ENCODE measurements around the gene FIGNL2. TPM values are rescaled to one million over a fixed set of nuclear protein-coding genes. Genes with fewer than 3 reads are reported as not detected.
"Not testable (repeated sequence)": the region's sequence is repeated elsewhere in the genome, so short reads cannot be mapped to it uniquely, and the experiment has no call there.

The FIGNL2 gene
- total RNA-seq, 1 experiment from 2014 or later = not detected

GRCh38 chr12:51806896-51807295 is 41.6 kb downstream of the FIGNL2 start:
- H3K27ac Mint-ChIP-seq (ENCODE audit: unreplicated experiment) = no peak overlapping the region
- H3K4me3 Mint-ChIP-seq (ENCODE audit: low read depth, unreplicated experiment) = no peak overlapping the region
- H3K27me3 Mint-ChIP-seq (ENCODE audit: unreplicated experiment) = no peaks in the 10 kb centered on the region
- intact Hi-C loops (cut with micrococcal nuclease; ENCODE audit: unreplicated experiment) = no loop called here
- DNase-seq = no peak
- CTCF ChIA-PET = no interaction called here
- H3K36me3 Mint-ChIP-seq (ENCODE audit: insufficient read depth, unreplicated experiment) = no peaks in the 10 kb centered on the region
- no peaks in the 10 kb centered on the region for H3K9me3 Mint-ChIP-seq (ENCODE audit: low read depth, unreplicated experiment)
- no peak for TF ChIP-seq CTCF (IDR thresholded peaks at IDR 0.05; ENCODE audit: unreplicated experiment)
- no TSS peak for BruUV-seq (replicated peaks)
- peaks cover 7% of the 10 kb centered on the region for H3K4me1 Mint-ChIP-seq (ENCODE audit: low read depth, unreplicated experiment)

GRCh38 chr12:51801027-51801426 is 47.5 kb downstream of the FIGNL2 start:
- no peaks in the 10 kb centered on the region for H3K27me3 Mint-ChIP-seq (ENCODE audit: unreplicated experiment)
- intact Hi-C loops (cut with micrococcal nuclease; ENCODE audit: unreplicated experiment) = no loop called here
- no peak for DNase-seq
- no peak overlapping the region for H3K4me3 Mint-ChIP-seq (ENCODE audit: low read depth, unreplicated experiment)
- no peak for TF ChIP-seq CTCF (IDR thresholded peaks at IDR 0.05; ENCODE audit: unreplicated experiment)
- H3K9me3 Mint-ChIP-seq (ENCODE audit: low read depth, unreplicated experiment) = no peaks in the 10 kb centered on the region
- CTCF ChIA-PET = no interaction called here
- no TSS peak for BruUV-seq (replicated peaks)
- H3K4me1 Mint-ChIP-seq (ENCODE audit: low read depth, unreplicated experiment) = no peaks in the 10 kb centered on the region
- no peaks in the 10 kb centered on the region for H3K36me3 Mint-ChIP-seq (ENCODE audit: insufficient read depth, unreplicated experiment)
- no peak overlapping the region for H3K27ac Mint-ChIP-seq (ENCODE audit: unreplicated experiment)

GRCh38 chr12:51798501-51798900 is 50.0 kb downstream of the FIGNL2 start:
- TF ChIP-seq CTCF (IDR thresholded peaks at IDR 0.05; ENCODE audit: unreplicated experiment) = no peak
- no TSS peak for BruUV-seq (replicated peaks)
- Mint-ChIP-seq H3K4me1 (ENCODE audit: low read depth, unreplicated experiment) (no peaks in the 10 kb centered on the region), H3K27me3 (ENCODE audit: unreplicated experiment) (no peaks in the 10 kb centered on the region), H3K27ac (ENCODE audit: unreplicated experiment) (no peak overlapping the region), H3K36me3 (ENCODE audit: insufficient read depth, unreplicated experiment) (no peaks in the 10 kb centered on the region), H3K4me3 (ENCODE audit: low read depth, unreplicated experiment) (no peak overlapping the region), H3K9me3 (ENCODE audit: low read depth, unreplicated experiment) (no peaks in the 10 kb centered on the region)
- CTCF ChIA-PET = no interaction called here
- no peak for DNase-seq
- intact Hi-C loops (cut with micrococcal nuclease; ENCODE audit: unreplicated experiment) = no loop called here

- H3K4me1 Mint-ChIP-seq (ENCODE audit: low read depth, unreplicated experiment); CTCF ChIA-PET; H3K4me3 Mint-ChIP-seq (ENCODE audit: low read depth, unreplicated experiment); H3K9me3 Mint-ChIP-seq (ENCODE audit: low read depth, unreplicated experiment); H3K36me3 Mint-ChIP-seq (ENCODE audit: insufficient read depth, unreplicated experiment); H3K27me3 Mint-ChIP-seq (ENCODE audit: unreplicated experiment); DNase-seq; BruUV-seq (replicated peaks); intact Hi-C loops (cut with micrococcal nuclease; ENCODE audit: unreplicated experiment); H3K27ac Mint-ChIP-seq (ENCODE audit: unreplicated experiment): not testable (repeated sequence)
Observed at GRCh38 chr12:51798051-51798450, 50.5 kb downstream of the FIGNL2 start.

GRCh38 chr12:51797301-51797700 is 51.2 kb downstream of the FIGNL2 start:
- Mint-ChIP-seq H3K4me3 (ENCODE audit: low read depth, unreplicated experiment) (no peak overlapping the region), H3K36me3 (ENCODE audit: insufficient read depth, unreplicated experiment) (no peaks in the 10 kb centered on the region), H3K9me3 (ENCODE audit: low read depth, unreplicated experiment) (no peaks in the 10 kb centered on the region), H3K4me1 (ENCODE audit: low read depth, unreplicated experiment) (no peaks in the 10 kb centered on the region), H3K27ac (ENCODE audit: unreplicated experiment) (no peak overlapping the region), H3K27me3 (ENCODE audit: unreplicated experiment) (no peaks in the 10 kb centered on the region)
- DNase-seq = no peak
- no TSS peak for BruUV-seq (replicated peaks)
- no peak for TF ChIP-seq CTCF (IDR thresholded peaks at IDR 0.05; ENCODE audit: unreplicated experiment)
- CTCF ChIA-PET = no interaction called here
- intact Hi-C loops (cut with micrococcal nuclease; ENCODE audit: unreplicated experiment) = no loop called here
